HCT116 (cell line): ENCODE data around the gene SELENOS. TPM values are rescaled to one million over a fixed set of nuclear protein-coding genes. Genes with fewer than 3 reads are reported as not detected.

Experiments
- ATAC-seq: fragments of 200-7000 bp; cut with Tn5 transposase; 2 replicates; pipeline ENCODE4 v1.9.1; 2020; ENCODE audit warnings: mild to moderate bottlenecking, moderate library complexity
- BruUV-seq: library from RNA; stranded (reverse); fragments of 400-500 nt; replicated peaks from 2 replicates; lab custom pipeline; 2021; lab: Mats Ljungman, UMichigan
- CTCF ChIA-PET: fragments of 300-600 bp; sonication (Branson Sonifier 250); formaldehyde crosslinking; loops from one replicate; lab custom pipeline; 2021; ENCODE audit warnings: antibody characterized with exemption; lab: Charles Lee
- POLR2A ChIA-PET: fragments of 300-600, 350-600 bp; sonication (Branson Sonifier 250); formaldehyde crosslinking; loops from one replicate; lab custom pipeline; 2021; ENCODE audit warnings: antibody characterized with exemption; lab: Charles Lee
- RAD21 ChIA-PET, 2 experiments: fragments of 300-600 bp; sonication (Branson Sonifier 250); formaldehyde crosslinking; loops; one replicate each; lab custom pipeline; 2023; ENCODE audit warnings: low total read pairs in 2 of 2; ENCODE audit not compliant: uncharacterized antibody in 2 of 2, unreplicated experiment in 2 of 2, low non-redundant PET in 1 of 2; lab: Charles Lee
- DNase-seq: peaks from one replicate; pipeline ENCODE4 v3.0.0-alpha.2; 2010; ENCODE audit warnings: low read depth, low spot score
- H2AFZ ChIP-seq: fragments of 200-600 bp; shearing (Covaris generic), sonication (generic); 2 replicates; pipeline ENCODE4 v1.6.1; 2017; ENCODE audit warnings: low read depth, mixed run types, mixed read lengths, antibody characterized with exemption, low read length; ENCODE audit not compliant: poor library complexity, severe bottlenecking
- H3K27ac ChIP-seq: 2 replicates; pipeline ENCODE4 v1.5.1; 2012; ENCODE audit warnings: low read depth, low read length
- H3K27me3 ChIP-seq: fragments of 200-600 bp; sonication (generic); 2 replicates; pipeline ENCODE4 v1.6.1; 2016; ENCODE audit warnings: mixed run types, low read length, mixed read lengths; ENCODE audit not compliant: insufficient read depth
- H3K36me3 ChIP-seq, 2 experiments: fragments of 200-500 bp in 1 of 2; fragments of 200-600 bp in 1 of 2; sonication (Bioruptor generic) in 1 of 2; sonication (generic) in 1 of 2; 2 replicates each; pipeline versions ENCODE4 v1.5.1 to v1.6.1; 2014 to 2016; ENCODE audit warnings: low read length in 2 of 2, inconsistent platforms in 1 of 2, mixed read lengths in 1 of 2, mixed run types in 1 of 2; ENCODE audit not compliant: insufficient read depth in 2 of 2, control insufficient read depth in 1 of 2
- H3K4me1 ChIP-seq, 2 experiments: fragments of 200-600 bp in 1 of 2; sonication (generic) in 1 of 2; 2 replicates each; pipeline versions ENCODE4 v1.5.1 to v1.6.1; 2012 to 2017; ENCODE audit warnings: low read length in 2 of 2, inconsistent platforms in 1 of 2, mild to moderate bottlenecking in 1 of 2, mixed read lengths in 1 of 2, mixed run types in 1 of 2, moderate library complexity in 1 of 2; ENCODE audit not compliant: insufficient read depth in 2 of 2, control insufficient read depth in 1 of 2
- H3K4me2 ChIP-seq: fragments of 200-600 bp; sonication (generic); 2 replicates; pipeline ENCODE4 v1.6.1; 2017; ENCODE audit warnings: mixed run types, low read length, mixed read lengths
- H3K4me3 ChIP-seq, 2 experiments: fragments of 200-600 bp in 1 of 2; sonication (generic) in 1 of 2; replicated peaks in 1 of 2; 2 replicates each; pipeline ENCODE4 v1.5.1; 2011 to 2016; ENCODE audit warnings: low read length in 2 of 2, control low read depth in 1 of 2, low read depth in 1 of 2, mild to moderate bottlenecking in 1 of 2, mixed read lengths in 1 of 2, mixed run types in 1 of 2
- H3K79me2 ChIP-seq: fragments of 200-600 bp; sonication (generic); 2 replicates; pipeline ENCODE4 v1.6.1; 2017; ENCODE audit warnings: mild to moderate bottlenecking, mixed run types, low read length, moderate library complexity, mixed read lengths; ENCODE audit not compliant: insufficient read depth
- H3K9ac ChIP-seq: fragments of 200-600 bp; sonication (generic); 2 replicates; pipeline ENCODE4 v1.6.1; 2016; ENCODE audit warnings: low read length, mixed read lengths
- H3K9me2 ChIP-seq: fragments of 200-600 bp; sonication (generic), shearing (Covaris generic); 2 replicates; pipeline ENCODE4 v1.6.1; 2017; ENCODE audit warnings: mixed run types, mild to moderate bottlenecking, moderate library complexity; ENCODE audit not compliant: insufficient read depth
- H3K9me3 ChIP-seq, 2 experiments: fragments of 200-500 bp in 1 of 2; fragments of 200-600 bp in 1 of 2; sonication (Bioruptor generic) in 1 of 2; sonication (generic) in 1 of 2; 2 replicates each; pipeline ENCODE4 v1.6.1; 2014 to 2017; ENCODE audit warnings: low read length in 2 of 2, mixed read lengths in 2 of 2, inconsistent platforms in 1 of 2, low read depth in 1 of 2, mild to moderate bottlenecking in 1 of 2, mixed run types in 1 of 2, moderate library complexity in 1 of 2; ENCODE audit not compliant: control insufficient read depth in 1 of 2, insufficient read depth in 1 of 2
- H4K20me1 ChIP-seq: fragments of 200-600 bp; sonication (generic), shearing (Covaris generic); 2 replicates; pipeline ENCODE4 v1.6.1; 2017; ENCODE audit warnings: mixed run types, mild to moderate bottlenecking, moderate library complexity; ENCODE audit not compliant: insufficient read depth
- CTCF ChIP-seq, 3 experiments: fragments of 200-600 bp in 1 of 3; sonication (generic) in 1 of 3; IDR thresholded peaks in 2 of 3; conservative IDR thresholded peaks in 1 of 3; 2 replicates each; pipeline ENCODE4 v1.5.1; 2012 to 2017; ENCODE audit warnings: low read depth in 2 of 3, low read length in 2 of 3, antibody characterized with exemption in 1 of 3, borderline replicate concordance in 1 of 3, control low read depth in 1 of 3, mild to moderate bottlenecking in 1 of 3, mixed read lengths in 1 of 3, mixed run types in 1 of 3, moderate library complexity in 1 of 3; ENCODE audit not compliant: insufficient read depth in 1 of 3
- EGR1 ChIP-seq: IDR thresholded peaks from 2 replicates; pipeline ENCODE4 v1.6.1; 2012; ENCODE audit warnings: low read depth
- ELF1 ChIP-seq: IDR thresholded peaks from 2 replicates; pipeline ENCODE4 v1.6.1; 2012; ENCODE audit warnings: low read depth, borderline replicate concordance
- MAX ChIP-seq: IDR thresholded peaks from 2 replicates; pipeline ENCODE4 v1.6.1; 2012
- RAD21 ChIP-seq: IDR thresholded peaks from 2 replicates; pipeline ENCODE4 v1.6.1; 2012; ENCODE audit warnings: low read depth, mild to moderate bottlenecking
- SIN3A ChIP-seq: IDR thresholded peaks from 2 replicates; pipeline ENCODE4 v1.6.1; 2012; ENCODE audit warnings: low read depth
- SP1 ChIP-seq: IDR thresholded peaks from 2 replicates; pipeline ENCODE4 v1.6.1; 2012; ENCODE audit warnings: low read depth
- YY1 ChIP-seq: IDR thresholded peaks from 2 replicates; pipeline ENCODE4 v1.6.1; 2011; ENCODE audit warnings: low read length, low read depth, moderate library complexity, mild to moderate bottlenecking; ENCODE audit not compliant: insufficient replicate concordance; ENCODE audit errors: extremely low read depth
- ZNF274 ChIP-seq: fragments of 200-500 bp; sonication (Bioruptor generic); IDR thresholded peaks from 2 replicates; pipeline ENCODE4 v1.6.1; 2014; ENCODE audit warnings: mild to moderate bottlenecking, low read depth, low read length, inconsistent platforms
- intact Hi-C: fragments of 100-400 bp; cut with micrococcal nuclease; formaldehyde crosslinking; loops from 2 replicates; pipeline ENCODE4 v1.10.0; 2022
- total RNA-seq: library from RNA; stranded (reverse); gene quantifications from one replicate; pipeline ENCODE4 v1.2.1, GENCODE V29; 2021; ENCODE audit not compliant: unreplicated experiment
- TF ChIP-seq, protein P1 (sequence below): IDR thresholded peaks from 2 replicates; pipeline ENCODE4 v1.6.1; 2011; ENCODE audit warnings: mild to moderate bottlenecking, low read length, moderate library complexity; ENCODE audit not compliant: insufficient replicate concordance; ENCODE audit errors: extremely low read depth

SELENOS gene
- total RNA-seq, 1 experiment from 2014 or later: 45.6 TPM

- no TSS peak for BruUV-seq
- H3K9ac ChIP-seq: no peak overlapping the region
- H3K27ac ChIP-seq: no peak overlapping the region
- intact Hi-C loops: no loop called here
- H3K9me3 ChIP-seq: no peaks in the 10 kb centered on the region
- H3K36me3 ChIP-seq: peaks cover 16 to 26% of the 10 kb centered on the region in 2 experiments
- ATAC-seq: 0 out of 2 replicates have a peak, but pooled peaks have one; percentile 18
- H3K4me3 ChIP-seq: no peak overlapping the region
- H4K20me1 ChIP-seq: no peaks in the 10 kb centered on the region
- H3K27me3 ChIP-seq: no peaks in the 10 kb centered on the region
- no peak for DNase-seq
- H3K4me1 ChIP-seq: no peaks in the 10 kb centered on the region
- no peaks in the 10 kb centered on the region for H3K79me2 ChIP-seq
- TF ChIP-seq, protein P1, sequence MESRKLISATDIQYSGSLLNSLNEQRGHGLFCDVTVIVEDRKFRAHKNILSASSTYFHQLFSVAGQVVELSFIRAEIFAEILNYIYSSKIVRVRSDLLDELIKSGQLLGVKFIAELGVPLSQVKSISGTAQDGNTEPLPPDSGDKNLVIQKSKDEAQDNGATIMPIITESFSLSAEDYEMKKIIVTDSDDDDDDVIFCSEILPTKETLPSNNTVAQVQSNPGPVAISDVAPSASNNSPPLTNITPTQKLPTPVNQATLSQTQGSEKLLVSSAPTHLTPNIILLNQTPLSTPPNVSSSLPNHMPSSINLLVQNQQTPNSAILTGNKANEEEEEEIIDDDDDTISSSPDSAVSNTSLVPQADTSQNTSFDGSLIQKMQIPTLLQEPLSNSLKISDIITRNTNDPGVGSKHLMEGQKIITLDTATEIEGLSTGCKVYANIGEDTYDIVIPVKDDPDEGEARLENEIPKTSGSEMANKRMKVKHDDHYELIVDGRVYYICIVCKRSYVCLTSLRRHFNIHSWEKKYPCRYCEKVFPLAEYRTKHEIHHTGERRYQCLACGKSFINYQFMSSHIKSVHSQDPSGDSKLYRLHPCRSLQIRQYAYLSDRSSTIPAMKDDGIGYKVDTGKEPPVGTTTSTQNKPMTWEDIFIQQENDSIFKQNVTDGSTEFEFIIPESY: no peak
- H2AFZ ChIP-seq: no peak overlapping the region
- ChIA-PET RAD21 (no interaction called here), CTCF (interaction anchor here (1.7 kb wide), 1 partner anchor 9 kb away, joined by 7 read pairs; no protein-coding TSS in a partner anchor), POLR2A (interaction anchor here (1.0 kb wide), 1 partner anchor 15 kb away, joined by 3 read pairs; the partner anchor contains the start of gene CHSY1)
- H3K4me2 ChIP-seq: no peak overlapping the region
- no peaks in the 10 kb centered on the region for H3K9me2 ChIP-seq
Measured at GRCh38 chr15:101267320-101268104, 9.8 kb downstream of the SELENOS start.

- H3K4me3 ChIP-seq: no peak overlapping the region
- no peaks in the 10 kb centered on the region for H3K27me3 ChIP-seq
- no peak for DNase-seq
- H4K20me1 ChIP-seq: no peaks in the 10 kb centered on the region
- ChIA-PET RAD21 (no interaction called here), POLR2A (no interaction called here), CTCF (interaction anchor here (1.7 kb wide), 1 partner anchor 9 kb away, joined by 7 read pairs; no protein-coding TSS in a partner anchor)
- no peak for TF ChIP-seq CTCF (IDR thresholded peaks at IDR 0.05 in 2 of 3, conservative IDR thresholded peaks at IDR 0.05 in 1 of 3; ENCODE audit: borderline replicate concordance in 1 of 3, insufficient read depth in 1 of 3, low read depth in 2 of 3, low read length in 2 of 3)
- no peak for TF ChIP-seq RAD21
- no peak for TF ChIP-seq YY1
- TF ChIP-seq ZNF274: no peak
- TF ChIP-seq ELF1: no peak
- no peak for TF ChIP-seq SP1
- no peak for TF ChIP-seq MAX
- TF ChIP-seq EGR1: no peak
- no peak for TF ChIP-seq SIN3A
- intact Hi-C loops: no loop called here
- H3K4me1 ChIP-seq: no peaks in the 10 kb centered on the region
- no TSS peak for BruUV-seq
- no peak overlapping the region for H3K27ac ChIP-seq
- H3K9ac ChIP-seq: no peak overlapping the region
- peaks cover 10 to 19% of the 10 kb centered on the region in 2 experiments; a peak in 3 of 4 replicates for H3K36me3 ChIP-seq
- H3K4me2 ChIP-seq: no peak overlapping the region
- no peaks in the 10 kb centered on the region for H3K9me2 ChIP-seq
- no peak overlapping the region for H2AFZ ChIP-seq
- no peaks in the 10 kb centered on the region for H3K79me2 ChIP-seq
- no peaks in the 10 kb centered on the region for H3K9me3 ChIP-seq
- no peak for ATAC-seq
Measured at GRCh38 chr15:101266787-101267186, 10.5 kb downstream of the SELENOS start.
